HepG2 (cell line): ENCODE measurements around the gene NOXA1. TPM values are rescaled to one million over a fixed set of nuclear protein-coding genes. Genes with fewer than 3 reads are reported as not detected.

Source experiments
- NCOA5 ChIP-seq: sonication (generic); formaldehyde crosslinking; IDR thresholded peaks from 2 replicates; pipeline ENCODE4 v1.4.0; 2020; ENCODE audit warnings: missing genetic modification reagents
- RBFOX2 ChIP-seq: fragments of 200-400 bp; formaldehyde crosslinking; IDR thresholded peaks from 2 replicates; pipeline ENCODE4 v1.6.1; 2017; ENCODE audit warnings: low read depth, mild to moderate bottlenecking, low read length
- RBM39 ChIP-seq: fragments of 200-400 bp; formaldehyde crosslinking; IDR thresholded peaks from one replicate; pipeline ENCODE4 v1.6.1; 2018; ENCODE audit warnings: antibody characterized with exemption, mild to moderate bottlenecking, low read depth, low read length; ENCODE audit not compliant: poor library complexity, severe bottlenecking
- RFX3 ChIP-seq: IDR thresholded peaks from 2 replicates; pipeline ENCODE4 v1.6.1; 2016; ENCODE audit warnings: missing biosample characterization, missing genetic modification reagents
- SNAI1 ChIP-seq: sonication (generic); formaldehyde crosslinking; IDR thresholded peaks from 2 replicates; pipeline ENCODE4 v1.5.0; 2020; ENCODE audit warnings: mild to moderate bottlenecking, missing genetic modification reagents, borderline replicate concordance
- ZBTB38 ChIP-seq: sonication (generic); formaldehyde crosslinking; IDR thresholded peaks from 2 replicates; pipeline ENCODE4 v1.5.1; 2020; ENCODE audit warnings: mild to moderate bottlenecking, missing genetic modification reagents
- ZC3H13 ChIP-seq: sonication (generic); formaldehyde crosslinking; IDR thresholded peaks from 2 replicates; pipeline ENCODE4 v1.8.1; 2023; ENCODE audit warnings: mild to moderate bottlenecking, missing genetic modification reagents, moderate library complexity
- ZFP90 ChIP-seq: sonication (generic); formaldehyde crosslinking; IDR thresholded peaks from 2 replicates; pipeline ENCODE4 v1.8.0; 2022; ENCODE audit warnings: missing genetic modification reagents, mild to moderate bottlenecking, inconsistent platforms, borderline replicate concordance
- ZMAT3 ChIP-seq: sonication (generic); formaldehyde crosslinking; conservative IDR thresholded peaks from 2 replicates; pipeline ENCODE4 v1.7.0; 2021; ENCODE audit warnings: missing genetic modification reagents
- ZNF33B ChIP-seq: sonication (generic); formaldehyde crosslinking; IDR thresholded peaks from 2 replicates; pipeline ENCODE4 v1.5.1; 2020; ENCODE audit warnings: mild to moderate bottlenecking, missing genetic modification reagents
- ZNF552 ChIP-seq: sonication (generic); formaldehyde crosslinking; IDR thresholded peaks from 2 replicates; pipeline ENCODE4 v1.9.0; 2022; ENCODE audit warnings: missing genetic modification reagents, mild to moderate bottlenecking, borderline replicate concordance
- ZNF598 ChIP-seq: sonication (generic); formaldehyde crosslinking; IDR thresholded peaks from 2 replicates; pipeline ENCODE4 v1.5.1; 2020; ENCODE audit warnings: mild to moderate bottlenecking, missing genetic modification reagents, borderline replicate concordance
- ZNF776 ChIP-seq: sonication (generic); formaldehyde crosslinking; IDR thresholded peaks from 2 replicates; pipeline ENCODE4 v1.4.0; 2020; ENCODE audit warnings: mild to moderate bottlenecking, missing genetic modification reagents
- polyA plus RNA-seq, 8 experiments: library from polyadenylated mRNA; depleted of rRNA in 3 of 8; stranded (reverse) in 7 of 8; unstranded in 1 of 8; fragments of >200 nt; fragmentation: Illumina TruSeq in 4 of 8; extraction: Trizol in 4 of 8; gene quantifications; 2 replicates each; pipeline versions ENCODE4 v1.2.1 to v1.2.3, GENCODE V29; 2011 to 2016; ENCODE audit warnings: low read depth in 4 of 8, missing spikeins in 1 of 8, mixed read lengths in 1 of 8; ENCODE audit not compliant: insufficient read depth in 1 of 8
- total RNA-seq, 5 experiments: library from RNA; depleted of rRNA; stranded (reverse); fragments of >200 nt; fragmentation: Illumina TruSeq; extraction: Trizol; gene quantifications; 2 replicates each; pipeline ENCODE4 v1.2.3, GENCODE V29; 2016; ENCODE audit warnings: low read depth in 1 of 5
- TF ChIP-seq, protein P1 (sequence below), 2 experiments: sonication (generic) in 1 of 2; formaldehyde crosslinking in 1 of 2; IDR thresholded peaks; 2 replicates each; pipeline versions ENCODE4 v1.4.0 to v1.6.1; 2018 to 2020; ENCODE audit warnings: missing genetic modification reagents in 2 of 2, borderline replicate concordance in 1 of 2, low read depth in 1 of 2, mild to moderate bottlenecking in 1 of 2, missing biosample characterization in 1 of 2
- TF ChIP-seq, protein P2 (sequence below): sonication (generic); formaldehyde crosslinking; IDR thresholded peaks from 2 replicates; pipeline ENCODE4 v1.5.1; 2020; ENCODE audit warnings: mild to moderate bottlenecking, missing genetic modification reagents, moderate library complexity
- TF ChIP-seq, protein P3 (sequence below): sonication (generic); formaldehyde crosslinking; IDR thresholded peaks from 2 replicates; pipeline ENCODE4 v1.8.1; 2022; ENCODE audit warnings: low read depth, mild to moderate bottlenecking, missing genetic modification reagents
- TF ChIP-seq, protein P4 (sequence below): sonication (generic); formaldehyde crosslinking; IDR thresholded peaks from 2 replicates; pipeline ENCODE4 v1.4.0; 2020; ENCODE audit warnings: mild to moderate bottlenecking, missing genetic modification reagents

NOXA1 gene
- total and polyA plus RNA-seq, 2 of the 13 experiments (the other 11 are each of a cell fraction or from before 2014, with no cell fraction given) = 0.78 to 1.2 TPM

DNA sequence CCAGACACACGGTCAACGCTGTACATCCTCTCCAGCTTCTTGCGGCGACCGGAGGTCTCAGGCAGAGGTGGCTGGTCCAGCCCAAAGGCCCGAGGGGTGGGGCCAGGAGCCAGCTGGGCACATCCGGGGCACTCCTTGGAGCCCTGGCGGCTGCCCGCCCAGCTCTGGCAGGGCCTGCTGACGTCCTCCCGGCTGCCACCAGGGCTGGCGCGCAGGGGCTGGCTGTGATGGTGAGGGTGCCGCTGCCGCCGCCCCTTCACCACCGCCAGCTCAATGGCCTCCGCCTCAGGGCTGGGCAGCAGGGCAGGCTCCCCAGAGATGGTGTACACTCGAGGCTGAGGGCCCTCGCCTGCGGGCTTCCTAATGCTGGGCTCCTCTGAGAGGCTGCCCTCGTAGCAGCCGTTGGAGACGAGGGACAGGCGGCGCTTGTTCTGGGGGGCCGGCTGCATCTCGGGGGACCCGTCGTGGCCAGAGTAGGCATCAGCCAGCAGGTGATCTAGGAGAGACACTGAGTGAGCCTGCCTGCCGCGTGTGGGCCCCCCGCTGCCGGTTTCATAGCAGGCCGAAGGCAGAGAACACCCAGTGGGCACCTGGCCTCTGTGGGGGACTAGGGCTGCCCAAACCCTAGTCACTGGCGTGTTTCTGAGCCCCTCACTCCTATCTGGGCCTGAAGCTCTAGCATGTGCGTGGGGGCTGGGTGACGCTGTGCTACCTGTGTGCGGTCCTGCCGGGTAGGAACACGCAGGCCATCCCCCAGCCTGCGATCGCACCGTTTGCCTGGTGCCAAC is 34.4 kb downstream of the NOXA1 start (continued):
- TF ChIP-seq, protein P1, sequence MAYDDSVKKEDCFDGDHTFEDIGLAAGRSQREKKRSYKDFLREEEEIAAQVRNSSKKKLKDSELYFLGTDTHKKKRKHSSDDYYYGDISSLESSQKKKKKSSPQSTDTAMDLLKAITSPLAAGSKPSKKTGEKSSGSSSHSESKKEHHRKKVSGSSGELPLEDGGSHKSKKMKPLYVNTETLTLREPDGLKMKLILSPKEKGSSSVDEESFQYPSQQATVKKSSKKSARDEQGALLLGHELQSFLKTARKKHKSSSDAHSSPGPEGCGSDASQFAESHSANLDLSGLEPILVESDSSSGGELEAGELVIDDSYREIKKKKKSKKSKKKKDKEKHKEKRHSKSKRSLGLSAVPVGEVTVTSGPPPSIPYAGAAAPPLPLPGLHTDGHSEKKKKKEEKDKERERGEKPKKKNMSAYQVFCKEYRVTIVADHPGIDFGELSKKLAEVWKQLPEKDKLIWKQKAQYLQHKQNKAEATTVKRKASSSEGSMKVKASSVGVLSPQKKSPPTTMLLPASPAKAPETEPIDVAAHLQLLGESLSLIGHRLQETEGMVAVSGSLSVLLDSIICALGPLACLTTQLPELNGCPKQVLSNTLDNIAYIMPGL (CRISPR knock-in tag; IDR thresholded peaks at IDR 0.05; ENCODE audit: borderline replicate concordance in 1 of 2, low read depth in 1 of 2) = peak in 1 of 2 experiments; percentile 34; a peak in 1 of 4 replicates
- TF ChIP-seq RBM39 = peak; percentile 31
- peak; percentile 43; the same call in 1 of the 2 replicates for TF ChIP-seq RBFOX2
- TF ChIP-seq ZMAT3 (CRISPR knock-in tag) = 0 out of 2 replicates have a peak, but pooled peaks have one; percentile 21
- TF ChIP-seq, protein P2, sequence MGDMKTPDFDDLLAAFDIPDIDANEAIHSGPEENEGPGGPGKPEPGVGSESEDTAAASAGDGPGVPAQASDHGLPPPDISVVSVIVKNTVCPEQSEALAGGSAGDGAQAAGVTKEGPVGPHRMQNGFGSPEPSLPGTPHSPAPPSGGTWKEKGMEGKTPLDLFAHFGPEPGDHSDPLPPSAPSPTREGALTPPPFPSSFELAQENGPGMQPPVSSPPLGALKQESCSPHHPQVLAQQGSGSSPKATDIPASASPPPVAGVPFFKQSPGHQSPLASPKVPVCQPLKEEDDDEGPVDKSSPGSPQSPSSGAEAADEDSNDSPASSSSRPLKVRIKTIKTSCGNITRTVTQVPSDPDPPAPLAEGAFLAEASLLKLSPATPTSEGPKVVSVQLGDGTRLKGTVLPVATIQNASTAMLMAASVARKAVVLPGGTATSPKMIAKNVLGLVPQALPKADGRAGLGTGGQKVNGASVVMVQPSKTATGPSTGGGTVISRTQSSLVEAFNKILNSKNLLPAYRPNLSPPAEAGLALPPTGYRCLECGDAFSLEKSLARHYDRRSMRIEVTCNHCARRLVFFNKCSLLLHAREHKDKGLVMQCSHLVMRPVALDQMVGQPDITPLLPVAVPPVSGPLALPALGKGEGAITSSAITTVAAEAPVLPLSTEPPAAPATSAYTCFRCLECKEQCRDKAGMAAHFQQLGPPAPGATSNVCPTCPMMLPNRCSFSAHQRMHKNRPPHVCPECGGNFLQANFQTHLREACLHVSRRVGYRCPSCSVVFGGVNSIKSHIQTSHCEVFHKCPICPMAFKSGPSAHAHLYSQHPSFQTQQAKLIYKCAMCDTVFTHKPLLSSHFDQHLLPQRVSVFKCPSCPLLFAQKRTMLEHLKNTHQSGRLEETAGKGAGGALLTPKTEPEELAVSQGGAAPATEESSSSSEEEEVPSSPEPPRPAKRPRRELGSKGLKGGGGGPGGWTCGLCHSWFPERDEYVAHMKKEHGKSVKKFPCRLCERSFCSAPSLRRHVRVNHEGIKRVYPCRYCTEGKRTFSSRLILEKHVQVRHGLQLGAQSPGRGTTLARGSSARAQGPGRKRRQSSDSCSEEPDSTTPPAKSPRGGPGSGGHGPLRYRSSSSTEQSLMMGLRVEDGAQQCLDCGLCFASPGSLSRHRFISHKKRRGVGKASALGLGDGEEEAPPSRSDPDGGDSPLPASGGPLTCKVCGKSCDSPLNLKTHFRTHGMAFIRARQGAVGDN (CRISPR knock-in tag) = peak; percentile 64
- peak; percentile 48; the same call in 1 of the 2 replicates for TF ChIP-seq ZC3H13 (CRISPR knock-in tag)
- TF ChIP-seq, protein P3, sequence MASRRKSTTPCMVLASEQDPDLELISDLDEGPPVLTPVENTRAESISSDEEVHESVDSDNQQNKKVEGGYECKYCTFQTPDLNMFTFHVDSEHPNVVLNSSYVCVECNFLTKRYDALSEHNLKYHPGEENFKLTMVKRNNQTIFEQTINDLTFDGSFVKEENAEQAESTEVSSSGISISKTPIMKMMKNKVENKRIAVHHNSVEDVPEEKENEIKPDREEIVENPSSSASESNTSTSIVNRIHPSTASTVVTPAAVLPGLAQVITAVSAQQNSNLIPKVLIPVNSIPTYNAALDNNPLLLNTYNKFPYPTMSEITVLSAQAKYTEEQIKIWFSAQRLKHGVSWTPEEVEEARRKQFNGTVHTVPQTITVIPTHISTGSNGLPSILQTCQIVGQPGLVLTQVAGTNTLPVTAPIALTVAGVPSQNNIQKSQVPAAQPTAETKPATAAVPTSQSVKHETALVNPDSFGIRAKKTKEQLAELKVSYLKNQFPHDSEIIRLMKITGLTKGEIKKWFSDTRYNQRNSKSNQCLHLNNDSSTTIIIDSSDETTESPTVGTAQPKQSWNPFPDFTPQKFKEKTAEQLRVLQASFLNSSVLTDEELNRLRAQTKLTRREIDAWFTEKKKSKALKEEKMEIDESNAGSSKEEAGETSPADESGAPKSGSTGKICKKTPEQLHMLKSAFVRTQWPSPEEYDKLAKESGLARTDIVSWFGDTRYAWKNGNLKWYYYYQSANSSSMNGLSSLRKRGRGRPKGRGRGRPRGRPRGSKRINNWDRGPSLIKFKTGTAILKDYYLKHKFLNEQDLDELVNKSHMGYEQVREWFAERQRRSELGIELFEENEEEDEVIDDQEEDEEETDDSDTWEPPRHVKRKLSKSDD (CRISPR knock-in tag) = 0 out of 2 replicates have a peak, but pooled peaks have one; percentile 13
- TF ChIP-seq ZNF552 (CRISPR knock-in tag) = no peak
- TF ChIP-seq ZFP90 (CRISPR knock-in tag) = 0 out of 2 replicates have a peak, but pooled peaks have one; percentile 42
- TF ChIP-seq RFX3 (CRISPR knock-in tag) = no peak
- TF ChIP-seq NCOA5 (CRISPR knock-in tag) = no peak
- 0 out of 2 replicates have a peak, but pooled peaks have one; percentile 62 for TF ChIP-seq ZNF598 (CRISPR knock-in tag)
- 0 out of 2 replicates have a peak, but pooled peaks have one; percentile 51 for TF ChIP-seq ZNF776 (CRISPR knock-in tag)
- TF ChIP-seq ZNF33B = 0 out of 2 replicates have a peak, but pooled peaks have one; percentile 22
- TF ChIP-seq ZBTB38 = 0 out of 2 replicates have a peak, but pooled peaks have one; percentile 4
- TF ChIP-seq SNAI1 (CRISPR knock-in tag) = no peak
- TF ChIP-seq, protein P4, sequence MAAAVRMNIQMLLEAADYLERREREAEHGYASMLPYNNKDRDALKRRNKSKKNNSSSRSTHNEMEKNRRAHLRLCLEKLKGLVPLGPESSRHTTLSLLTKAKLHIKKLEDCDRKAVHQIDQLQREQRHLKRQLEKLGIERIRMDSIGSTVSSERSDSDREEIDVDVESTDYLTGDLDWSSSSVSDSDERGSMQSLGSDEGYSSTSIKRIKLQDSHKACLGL = no peak
